Bladder microvascular endothelial cell (primary cell): ENCODE measurements around the gene FBXO10. TPM values are rescaled to one million over a fixed set of nuclear protein-coding genes. Genes with fewer than 3 reads are reported as not detected.

Experiments
- total RNA-seq: library from RNA; depleted of rRNA; stranded (reverse); fragments of >200 nt; gene quantifications from 2 replicates; pipeline ENCODE4 v1.2.3, GENCODE V29; 2014

Gene FBXO10
- 8.4 and 15.5 TPM in 2 replicates for total RNA-seq

GRCh38 chr9:37575921-37576721, at the start of gene FBXO10:
Gene FBXO10 (minus strand): TSS chr9:37576380. CDS start chr9:37541768, 34,612 bp downstream.

GRCh38 chr9:37592108-37592951, 16.1 kb upstream of the FBXO10 start, which contains the start of gene TOMM5:
Gene TOMM5 (minus strand): TSS chr9:37592597. CDS start chr9:37592532, 65 bp downstream.

GRCh38 chr9:37485389-37486255, 90.6 kb downstream of the FBXO10 start, which contains the start of gene POLR1E:
Gene POLR1E (plus strand): TSS chr9:37485948. CDS start chr9:37486048, 100 bp downstream.

GRCh38 chr9:37465249-37466036, 110.7 kb downstream of the FBXO10 start, which contains the start of gene ZBTB5:
Gene ZBTB5 (minus strand): TSS chr9:37465450. CDS start chr9:37442551, 22,899 bp downstream.

Other genes with a start within 250 kb of the FBXO10 start
- 101 and 106 TPM in 2 replicates for gene GRHPR, start 153.7 kb downstream of the FBXO10 start, total RNA-seq
- 5.3 and 15.7 TPM in 2 replicates for gene ZBTB5, start 110.9 kb downstream of the FBXO10 start, total RNA-seq
- 14.2 and 17.1 TPM in 2 replicates for gene POLR1E, start 90.4 kb downstream of the FBXO10 start, total RNA-seq
- gene TOMM5, start 16.2 kb upstream of the FBXO10 start, total RNA-seq: 118 and 146 TPM in 2 replicates
- not detected in 2 replicates for gene FRMPD1, start 74.6 kb upstream of the FBXO10 start, total RNA-seq
- 1.8 and 2.8 TPM in 2 replicates for gene TRMT10B, start 177.4 kb upstream of the FBXO10 start, total RNA-seq
- 20.7 and 26.3 TPM in 2 replicates for gene EXOSC3, start 208.7 kb upstream of the FBXO10 start, total RNA-seq
- 11.3 and 39.0 TPM in 2 replicates for gene DCAF10, start 224.4 kb upstream of the FBXO10 start, total RNA-seq